ENCODE measurements around the gene BLVRA.
"Not testable (repeated sequence)": the region's sequence is repeated elsewhere in the genome, so short reads cannot be mapped to it uniquely, and the experiment has no call there.

BLVRA gene

GRCh38 chr7:43782768-43783555 lies 24.5 kb downstream of the BLVRA start:
- no peak overlapping the region for H3K4me3 ChIP-seq (ENCODE audit: low read depth, low read length)

GRCh38 chr7:43784030-43784584 lies 25.6 kb downstream of the BLVRA start:
- no peak for TF ChIP-seq CTCF (IDR thresholded peaks at IDR 0.05; ENCODE audit: borderline replicate concordance, insufficient read depth, low read depth, low read length)
- H3K4me3 ChIP-seq (ENCODE audit: low read depth, low read length) = no peak overlapping the region

More at GRCh38 chr7:43782768-43783555, 24.5 kb downstream of the BLVRA start:
- no peak for TF ChIP-seq CTCF (IDR thresholded peaks at IDR 0.05; ENCODE audit: borderline replicate concordance, insufficient read depth, low read depth, low read length)

GRCh38 chr7:43784585-43785087 lies 26.2 kb downstream of the BLVRA start:
- H3K4me3 ChIP-seq (ENCODE audit: low read depth, low read length) = not testable (repeated sequence)

- no peak for TF ChIP-seq CTCF (IDR thresholded peaks at IDR 0.05; ENCODE audit: borderline replicate concordance, insufficient read depth, low read depth, low read length)
- no peak overlapping the region for H3K4me3 ChIP-seq (ENCODE audit: low read depth, low read length)
These were observed 26.9 kb downstream of the BLVRA start for GRCh38 chr7:43785420-43785819.

GRCh38 chr7:43787771-43788170 lies 29.3 kb downstream of the BLVRA start:
- TF ChIP-seq CTCF (IDR thresholded peaks at IDR 0.05; ENCODE audit: borderline replicate concordance, insufficient read depth, low read depth, low read length) = no peak
- H3K4me3 ChIP-seq (ENCODE audit: low read depth, low read length) = no peak overlapping the region

- H3K4me3 ChIP-seq (ENCODE audit: low read depth, low read length) = no peak overlapping the region
- no peak for TF ChIP-seq CTCF (IDR thresholded peaks at IDR 0.05; ENCODE audit: borderline replicate concordance, insufficient read depth, low read depth, low read length)
These were observed 31.5 kb downstream of the BLVRA start for GRCh38 chr7:43790006-43790405.

GRCh38 chr7:43790834-43791233 lies 32.4 kb downstream of the BLVRA start:
- no peak overlapping the region for H3K4me3 ChIP-seq (ENCODE audit: low read depth, low read length)
- no peak for TF ChIP-seq CTCF (IDR thresholded peaks at IDR 0.05; ENCODE audit: borderline replicate concordance, insufficient read depth, low read depth, low read length)

Data from GM12875 (cell line).